Sciatic nerve (tissue), 2 donors: ENCODE measurements around the gene MRPL50. TPM values are rescaled to one million over a fixed set of nuclear protein-coding genes. Genes with fewer than 3 reads are reported as not detected.
"Not testable (repeated sequence)": the region's sequence is repeated elsewhere in the genome, so short reads cannot be mapped to it uniquely, and the experiment has no call there.

Experiments used
- ATAC-seq: fragments of 200-7000 bp; cut with Tn5 transposase; one replicate; pipeline ENCODE4 v1.9.1; 2020; ENCODE audit warnings: mild to moderate bottlenecking, moderate library complexity
- DNase-seq: peaks from one replicate; pipeline ENCODE4 v3.0.0-alpha.2; 2020; ENCODE audit warnings: low spot score
- intact Hi-C: fragments of 100-400 bp; cut with DNase I; formaldehyde crosslinking; loops from one replicate; pipeline ENCODE4 v1.14.2; 2022
- total RNA-seq: library from RNA; stranded (reverse); fragmentation: NEBNext Ultra II Directional; extraction: Animal tissue kit (Norgen Biotek cat#: 25700); gene quantifications from one replicate; pipeline ENCODE4 v1.2.1, GENCODE V29; 2021
- donor health status: DM: no; HTN: no; CAD: no.
- donor health status: DM: no; HTN: no; CAD: no.

MRPL50 gene
- total RNA-seq, 1 donor from 2014 or later, result 11.3 TPM

GRCh38 chr9:101419863-101420262, 21.4 kb upstream of the MRPL50 start:
- intact Hi-C loops, result no loop called here
- no peak for ATAC-seq

GRCh38 chr9:101418518-101419430, 20.4 kb upstream of the MRPL50 start:
- no peak for ATAC-seq
- intact Hi-C loops, result no loop called here

More at GRCh38 chr9:101419863-101420262, 21.4 kb upstream of the MRPL50 start:
- DNase-seq, result no peak

GRCh38 chr9:101417977-101418376, 19.6 kb upstream of the MRPL50 start:
- intact Hi-C loops, result no loop called here
- no peak for ATAC-seq
- DNase-seq, result no peak

More at GRCh38 chr9:101418518-101419430, 20.4 kb upstream of the MRPL50 start:
- DNase-seq, result no peak

- intact Hi-C loops, result no loop called here
- ATAC-seq (no peak), DNase-seq (no peak)
Observed at GRCh38 chr9:101417389-101417788, 19.0 kb upstream of the MRPL50 start.

- ATAC-seq (no peak), DNase-seq (no peak)
- intact Hi-C loops, result no loop called here
Observed at GRCh38 chr9:101415578-101415977, 17.2 kb upstream of the MRPL50 start.

- intact Hi-C loops, result no loop called here
- no peak for DNase-seq
- no peak for ATAC-seq
Observed at GRCh38 chr9:101414839-101415238, 16.4 kb upstream of the MRPL50 start.

- DNase-seq (no peak), ATAC-seq (no peak)
- intact Hi-C loops, result no loop called here
Observed at GRCh38 chr9:101409079-101409477, 10.7 kb upstream of the MRPL50 start.

GRCh38 chr9:101408374-101409078, 10.1 kb upstream of the MRPL50 start:
- DNase-seq, result no peak
- intact Hi-C loops, result no loop called here
- no peak for ATAC-seq

- ATAC-seq (no peak), DNase-seq (no peak)
- intact Hi-C loops, result no loop called here
Observed at GRCh38 chr9:101403516-101404285, 5.3 kb upstream of the MRPL50 start.

- intact Hi-C loops, result no loop called here
- peak; percentile 54 for DNase-seq
- no peak for ATAC-seq
Observed at GRCh38 chr9:101400120-101400519, 1.7 kb upstream of the MRPL50 start.

GRCh38 chr9:101399643-101399970, 1.2 kb upstream of the MRPL50 start:
- ATAC-seq, result no peak
- no peak for DNase-seq
- intact Hi-C loops, result no loop called here

- DNase-seq, result peak; percentile 79
- intact Hi-C loops, result no loop called here
- no peak for ATAC-seq
Observed at GRCh38 chr9:101398930-101399642, 668 bp upstream of the MRPL50 start.

- DNase-seq, result no peak
- intact Hi-C loops, result no loop called here
- ATAC-seq, result no peak
Observed at GRCh38 chr9:101397746-101398067, 711 bp downstream of the MRPL50 start.

- ATAC-seq (no peak), DNase-seq (no peak)
- intact Hi-C loops, result no loop called here
Observed at GRCh38 chr9:101394687-101395086, 3.7 kb downstream of the MRPL50 start.

GRCh38 chr9:101393135-101393534, 5.3 kb downstream of the MRPL50 start:
- ATAC-seq (no peak), DNase-seq (no peak)
- intact Hi-C loops, result no loop called here

GRCh38 chr9:101388507-101388993, 9.9 kb downstream of the MRPL50 start:
- DNase-seq (no peak), ATAC-seq (no peak)
- intact Hi-C loops, result no loop called here

GRCh38 chr9:101387871-101388506, 10.4 kb downstream of the MRPL50 start:
- intact Hi-C loops, result no loop called here
- ATAC-seq, result no peak
- no peak for DNase-seq

- ATAC-seq, intact Hi-C loops, DNase-seq: not testable (repeated sequence)
Observed at GRCh38 chr9:101384873-101385536, 13.4 kb downstream of the MRPL50 start, which contains the start of gene BAAT. Gene BAAT, minus strand, starts transcription at chr9:101385006. Its CDS starts 13,602 bp downstream, at chr9:101371404.
